Measurements from ENCODE around the gene HIVEP2. TPM values are rescaled to one million over a fixed set of nuclear protein-coding genes. Genes with fewer than 3 reads are reported as not detected.

HIVEP2 gene
- total and polyA plus RNA-seq, 2 donors (not counting 3 experiments of a cell fraction or from before 2014, with no cell fraction given), result 1.3 to 4.7 TPM

DNA sequence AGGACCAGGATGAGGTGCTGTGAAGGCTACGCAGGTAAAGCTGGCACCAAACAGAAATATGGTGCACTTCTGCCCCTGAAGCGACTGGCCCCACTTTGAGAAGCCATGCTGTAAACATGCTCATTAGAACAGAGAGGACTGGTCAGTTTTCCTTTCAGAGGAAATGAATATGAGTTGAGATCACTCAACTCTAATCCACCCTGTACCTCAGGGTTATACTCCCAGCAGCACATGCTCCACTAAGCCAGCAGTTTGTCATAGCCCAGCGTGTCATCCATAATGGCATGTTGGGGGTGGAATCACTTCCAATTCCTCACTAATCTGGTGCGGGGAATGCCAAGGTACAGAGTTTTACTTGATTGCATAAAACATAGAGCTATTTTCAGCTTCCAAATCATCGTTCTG lies 98.1 kb downstream of the HIVEP2 start:
- TF ChIP-seq POLR2A (IDR thresholded peaks at IDR 0.05; ENCODE audit: low read depth, low read length) (no peak), JUN (IDR thresholded peaks at IDR 0.05; ENCODE audit: borderline replicate concordance, insufficient read depth, insufficient read length, low read depth) (peak; percentile 44), FOS (IDR thresholded peaks at IDR 0.05; ENCODE audit: borderline replicate concordance, insufficient read depth, low read length) (peak; percentile 58), GATA2 (IDR thresholded peaks at IDR 0.05; ENCODE audit: insufficient read depth, insufficient read length, low read depth, low read length) (peak; percentile 23), POLR2AphosphoS5 (IDR thresholded peaks at IDR 0.05; ENCODE audit: insufficient read depth, low read depth, low read length) (peak; percentile 58)
- TF ChIP-seq, protein P1, sequence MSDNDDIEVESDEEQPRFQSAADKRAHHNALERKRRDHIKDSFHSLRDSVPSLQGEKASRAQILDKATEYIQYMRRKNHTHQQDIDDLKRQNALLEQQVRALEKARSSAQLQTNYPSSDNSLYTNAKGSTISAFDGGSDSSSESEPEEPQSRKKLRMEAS (IDR thresholded peaks at IDR 0.05; ENCODE audit: insufficient read depth, insufficient read length), result no peak
- Histone ChIP-seq H3K79me2 (ENCODE audit: control insufficient read depth, insufficient read depth, low read length) (no peaks in the 10 kb centered on the region), H3K9me1 (replicated peaks; ENCODE audit: control insufficient read depth, extremely low read depth, insufficient read depth, low read length) (no peaks in the 10 kb centered on the region), H3K27ac (ENCODE audit: insufficient read depth, low read depth, low read length) (peak overlapping the region; percentile 76), H4K20me1 (replicated peaks; ENCODE audit: control insufficient read depth, extremely low read depth, insufficient read depth, low read length) (no peaks in the 10 kb centered on the region), H3K27me3 (ENCODE audit: control insufficient read depth in 2 of 2, insufficient read depth in 2 of 2, low read length in 2 of 2) (no peaks in the 10 kb centered on the region), H3K4me3 (replicated peaks in 1 of 3; ENCODE audit: insufficient read depth in 1 of 3, low read depth in 1 of 3, low read length in 3 of 3) (no peak overlapping the region), H2AFZ (ENCODE audit: low read depth, low read length) (no peak overlapping the region), H3K36me3 (ENCODE audit: control insufficient read depth in 2 of 2, extremely low read depth in 1 of 2, insufficient read depth in 2 of 2, low read length in 2 of 2) (no peaks in the 10 kb centered on the region), H3K9ac (replicated peaks; ENCODE audit: extremely low read depth, insufficient read depth, low read length) (peak overlapping the region; percentile 60), H3K9me3 (replicated peaks; ENCODE audit: control insufficient read depth, insufficient read depth, low read length) (no peaks in the 10 kb centered on the region), H3K4me1 (ENCODE audit: control insufficient read depth, extremely low read depth, insufficient read depth, low read length) (peaks cover 62% of the 10 kb centered on the region), H3K4me2 (ENCODE audit: insufficient read depth, low read length) (peak overlapping the region; percentile 54)
- intact Hi-C loops (cut with micrococcal nuclease) (loop anchor here (1.0 to 10.0 kb wide), 8 partner anchors 21 to 432 kb away; no protein-coding TSS in a partner anchor), dilution Hi-C loops (cut with MboI; ENCODE audit: extremely low pct_ligation_motif_present, low sequenced_read_pairs) (no loop called here)
- ChIA-PET POLR2A (interaction anchor here (0.7 to 1.3 kb wide), 2 partner anchors 21 to 27 kb away, joined by 3 read pairs; no protein-coding TSS in a partner anchor), CTCF (interaction anchor here (1.0 to 1.7 kb wide), 4 partner anchors 22 to 94 kb away, joined by 3 read pairs; no protein-coding TSS in a partner anchor)
- peak; percentile 82 for FAIRE-seq
- peak; percentile 91 for DNase-seq (ENCODE audit: low read depth, low spot score)
- BruUV-seq (replicated peaks), result no TSS peak

- Histone ChIP-seq H3K9ac (replicated peaks; ENCODE audit: extremely low read depth, insufficient read depth, low read length) (peak overlapping the region; percentile 60), H2AFZ (ENCODE audit: low read depth, low read length) (no peak overlapping the region), H4K20me1 (replicated peaks; ENCODE audit: control insufficient read depth, extremely low read depth, insufficient read depth, low read length) (no peaks in the 10 kb centered on the region), H3K9me3 (replicated peaks; ENCODE audit: control insufficient read depth, insufficient read depth, low read length) (no peaks in the 10 kb centered on the region), H3K4me2 (ENCODE audit: insufficient read depth, low read length) (peak overlapping the region; percentile 54), H3K4me3 (replicated peaks in 1 of 3; ENCODE audit: insufficient read depth in 1 of 3, low read depth in 1 of 3, low read length in 3 of 3) (no peak overlapping the region), H3K27ac (ENCODE audit: insufficient read depth, low read depth, low read length) (peak overlapping the region; percentile 76), H3K79me2 (ENCODE audit: control insufficient read depth, insufficient read depth, low read length) (no peaks in the 10 kb centered on the region), H3K36me3 (ENCODE audit: control insufficient read depth in 2 of 2, extremely low read depth in 1 of 2, insufficient read depth in 2 of 2, low read length in 2 of 2) (no peaks in the 10 kb centered on the region), H3K9me1 (replicated peaks; ENCODE audit: control insufficient read depth, extremely low read depth, insufficient read depth, low read length) (no peaks in the 10 kb centered on the region), H3K4me1 (ENCODE audit: control insufficient read depth, extremely low read depth, insufficient read depth, low read length) (peaks cover 65% of the 10 kb centered on the region), H3K27me3 (ENCODE audit: control insufficient read depth in 2 of 2, insufficient read depth in 2 of 2, low read length in 2 of 2) (no peaks in the 10 kb centered on the region)
- dilution Hi-C loops (cut with MboI; ENCODE audit: extremely low pct_ligation_motif_present, low sequenced_read_pairs) (no loop called here), intact Hi-C loops (cut with micrococcal nuclease) (loop anchor here (1.0 to 10.0 kb wide), 7 partner anchors 22 to 432 kb away; no protein-coding TSS in a partner anchor)
- FAIRE-seq (peak; percentile 4), DNase-seq (ENCODE audit: low read depth, low spot score) (no peak)
- TSS peak; percentile 72 for BruUV-seq (replicated peaks)
- CTCF ChIA-PET, result interaction anchor here (1.0 to 1.7 kb wide), 6 partner anchors 13 to 94 kb away, joined by 3 to 7 read pairs (median 3); no protein-coding TSS in a partner anchor
- TF ChIP-seq JUN (IDR thresholded peaks at IDR 0.05; ENCODE audit: borderline replicate concordance, insufficient read depth, insufficient read length, low read depth) (no peak), EZH2 (IDR thresholded peaks at IDR 0.05; ENCODE audit: borderline replicate concordance, low read depth, low read length, severe bottlenecking) (no peak), POLR2AphosphoS5 (IDR thresholded peaks at IDR 0.05; ENCODE audit: insufficient read depth, low read depth, low read length) (no peak), CTCF (IDR thresholded peaks at IDR 0.05; ENCODE audit: extremely low read depth in 1 of 2, insufficient read depth in 1 of 2, low read depth in 1 of 2, low read length in 2 of 2) (no peak), MYC (IDR thresholded peaks at IDR 0.05; ENCODE audit: low read depth, low read length) (no peak), FOS (IDR thresholded peaks at IDR 0.05; ENCODE audit: borderline replicate concordance, insufficient read depth, low read length) (no peak), GATA2 (IDR thresholded peaks at IDR 0.05; ENCODE audit: insufficient read depth, insufficient read length, low read depth, low read length) (no peak), POLR2A (IDR thresholded peaks at IDR 0.05; ENCODE audit: low read depth, low read length) (no peak)
- TF ChIP-seq, protein P1 (IDR thresholded peaks at IDR 0.05; ENCODE audit: insufficient read depth, insufficient read length), result no peak
- POLR2A ChIA-PET, result interaction anchor here (0.7 to 1.3 kb wide), 2 partner anchors 27 to 36 kb away, joined by 3 read pairs; no protein-coding TSS in a partner anchor
Observed at GRCh38 chr6:142846459-142846831, 98.5 kb downstream of the HIVEP2 start.
